Kidney glomerular epithelial cell (primary cell): ENCODE data around the gene DNPEP.
A peak's percentile ranks its signal among the peaks of the same experiment; 100 is the strongest.

ENCODE experiments used
- DNase-seq: peaks from one replicate; lab custom pipeline; 2025; lab: John Stamatoyannopoulos, UW

DNPEP gene

DNA sequence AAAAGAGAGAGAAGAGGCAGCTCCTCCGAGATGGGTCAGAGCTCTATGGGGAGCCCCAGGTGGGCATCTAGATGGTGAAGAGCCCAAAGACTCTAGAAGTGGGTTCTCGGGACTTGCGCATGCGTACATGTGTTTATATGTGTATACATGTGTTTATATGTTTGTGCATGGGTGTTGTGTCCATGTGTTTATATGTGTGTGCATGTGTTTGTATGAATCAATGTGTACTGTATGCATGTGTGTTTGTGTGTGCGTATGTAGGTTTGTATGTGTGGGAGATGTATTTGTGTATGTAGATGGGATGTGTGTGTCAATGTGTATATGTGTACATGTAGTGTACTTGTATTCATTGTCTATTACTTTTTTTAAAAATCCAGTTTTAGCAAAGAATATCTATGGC lies 25.6 kb downstream of the DNPEP start:
- no peak for DNase-seq

DNA sequence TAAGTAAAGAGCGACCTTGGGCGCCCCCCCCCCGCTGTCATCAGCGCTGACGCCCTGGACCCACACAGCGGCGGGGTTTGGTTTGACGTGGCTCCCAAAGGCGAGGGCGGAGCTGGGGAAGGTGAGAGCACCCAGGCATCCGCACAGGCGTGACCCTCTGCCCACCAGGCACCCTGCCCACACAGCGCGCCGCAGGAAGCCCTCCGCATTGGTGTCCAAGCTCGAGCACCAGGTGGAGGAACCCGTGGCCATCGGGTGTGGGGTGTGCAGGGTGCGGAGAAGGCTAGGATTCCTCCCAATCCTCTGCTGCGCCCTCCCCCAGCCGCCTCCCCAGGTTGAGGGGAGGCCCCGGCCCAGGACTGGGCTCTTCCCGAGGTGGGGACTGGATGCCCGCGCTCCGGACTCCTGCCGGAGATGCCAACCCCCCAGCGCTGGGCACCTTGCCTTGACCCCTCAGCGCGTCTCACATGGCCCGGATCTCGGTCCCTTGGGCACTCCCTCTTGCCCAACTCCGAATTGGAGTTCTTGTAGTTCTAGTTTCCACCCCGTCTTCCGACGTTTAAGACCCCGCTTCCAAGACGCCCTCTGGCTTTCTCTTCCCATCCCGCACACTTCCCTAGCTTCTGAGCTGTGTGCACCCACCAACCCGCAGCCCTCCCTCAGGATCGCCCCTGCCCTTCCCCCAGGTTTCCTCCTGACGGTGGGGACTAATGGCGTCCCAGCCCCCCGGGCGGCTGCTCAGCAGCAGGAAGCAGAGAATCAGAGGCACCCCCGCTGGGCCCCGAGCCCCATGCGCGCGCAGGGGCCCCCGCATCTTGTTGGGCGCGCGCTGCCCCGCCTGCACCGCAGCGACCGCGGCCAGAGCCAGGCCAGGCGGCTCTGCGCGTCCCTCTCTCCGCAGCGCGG lies 29.3 kb downstream of the DNPEP start:
- DNase-seq, result no peak

DNA sequence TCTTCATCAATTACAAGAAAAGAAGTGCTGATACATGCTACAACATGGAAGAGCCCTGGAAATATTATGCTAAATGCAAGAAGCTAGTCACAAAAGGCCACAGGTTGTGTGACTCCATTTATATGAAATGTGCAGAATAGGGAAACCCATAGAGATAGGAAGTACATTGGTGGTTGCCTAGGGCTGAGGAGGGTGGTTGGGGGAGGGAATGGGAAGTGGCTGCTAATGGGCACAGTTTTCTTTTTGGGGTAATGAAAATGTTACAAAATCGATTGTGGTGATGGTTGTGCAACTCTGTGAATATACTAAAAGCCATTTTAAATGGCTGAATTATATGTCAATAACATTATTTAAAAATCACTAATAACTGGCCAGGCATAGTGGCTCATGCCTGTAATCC lies 30.9 kb downstream of the DNPEP start:
- DNase-seq, result no peak

DNA sequence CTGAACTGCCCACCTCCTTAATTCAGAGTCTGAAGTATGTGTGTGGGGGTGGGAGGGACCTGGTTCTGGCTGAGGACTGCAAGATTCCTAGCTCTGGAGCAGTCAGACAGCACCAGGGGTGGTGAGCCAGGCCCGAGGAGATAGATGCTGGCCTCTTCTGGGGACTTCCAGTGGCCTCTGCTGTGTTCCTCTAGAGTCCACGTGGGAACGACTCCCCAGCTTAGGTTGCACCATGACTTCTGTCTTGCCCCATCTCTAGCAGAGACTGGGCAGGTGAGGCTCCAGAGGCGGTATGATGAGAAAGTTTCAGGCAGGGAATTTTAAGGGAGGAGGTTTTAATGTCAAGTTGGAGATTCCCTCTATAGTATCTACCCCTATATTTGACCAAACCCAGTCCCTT lies 33.1 kb downstream of the DNPEP start:
- DNase-seq, result no peak

DNA sequence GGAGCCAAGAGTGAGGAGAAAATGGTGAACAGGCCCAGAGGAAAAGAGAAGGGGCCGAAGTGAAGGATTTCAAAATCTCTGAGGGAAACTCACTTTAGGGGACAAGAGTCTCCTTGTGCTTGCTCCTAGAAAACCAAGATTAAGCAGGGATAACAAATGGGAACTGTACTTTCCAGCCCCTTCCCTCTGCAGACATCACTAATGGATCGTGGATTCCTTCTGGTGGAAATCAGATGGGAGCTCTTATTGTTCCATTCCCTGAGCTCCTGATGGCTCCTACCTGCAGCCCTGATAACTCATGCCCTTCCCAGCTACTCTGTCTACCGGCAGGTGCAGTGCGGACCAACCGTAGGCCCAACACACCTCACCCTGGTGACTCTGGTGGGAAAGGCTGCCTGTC lies 34.6 kb downstream of the DNPEP start:
- no peak for DNase-seq

DNA sequence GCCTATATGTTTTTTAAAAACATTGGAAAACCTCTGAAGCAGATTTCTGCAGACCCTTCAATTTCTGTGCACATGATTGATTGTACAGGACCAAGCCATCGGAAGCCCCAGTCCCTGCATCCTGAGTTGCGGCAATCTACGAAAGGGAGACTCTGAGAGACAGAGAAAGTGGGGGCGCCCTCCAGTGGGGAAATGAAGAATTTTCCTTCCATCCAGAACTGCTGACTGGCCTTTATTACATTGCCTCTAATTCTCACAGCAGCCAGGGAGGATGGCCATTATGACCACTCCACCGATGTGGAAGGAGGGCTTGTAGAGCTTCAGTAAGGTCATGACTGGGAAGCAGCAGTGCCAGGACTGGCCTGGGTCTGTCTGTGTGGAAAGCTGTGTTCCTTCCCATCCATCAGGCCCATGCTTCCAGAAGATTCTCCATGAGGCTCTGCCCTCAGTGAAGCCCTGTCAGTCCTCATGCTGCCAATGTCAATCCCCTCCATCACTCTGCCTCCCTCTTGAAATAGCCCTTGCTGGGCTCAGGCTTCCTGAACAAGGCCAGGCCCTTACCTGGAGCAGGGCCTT lies 35.2 kb downstream of the DNPEP start:
- DNase-seq, result peak; percentile 47

DNA sequence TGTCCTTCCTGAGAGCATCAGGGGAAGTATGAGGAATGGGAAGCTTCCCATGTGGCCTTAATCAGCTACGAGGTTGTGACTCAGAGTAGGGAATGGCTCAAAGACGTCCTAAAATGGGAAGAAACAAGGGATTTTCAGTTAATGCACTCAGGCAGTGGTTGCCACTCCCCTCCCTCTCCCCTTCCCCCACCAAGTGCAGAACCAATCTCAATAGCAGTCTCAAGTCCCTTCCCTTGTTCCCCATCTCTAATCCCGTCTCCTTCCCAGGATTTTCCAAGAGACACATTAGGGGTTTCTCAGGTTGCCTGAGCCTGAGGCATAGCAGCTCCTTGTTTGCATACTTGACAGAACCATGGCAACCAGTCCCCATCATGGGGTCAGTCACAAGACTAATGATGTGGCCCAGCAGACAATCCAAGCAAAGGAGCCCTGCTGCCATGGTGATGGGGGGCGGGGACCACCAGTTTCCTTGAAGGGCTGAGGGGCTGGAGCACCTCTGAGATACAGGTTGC lies 36.9 kb downstream of the DNPEP start:
- DNase-seq, result no peak

DNA sequence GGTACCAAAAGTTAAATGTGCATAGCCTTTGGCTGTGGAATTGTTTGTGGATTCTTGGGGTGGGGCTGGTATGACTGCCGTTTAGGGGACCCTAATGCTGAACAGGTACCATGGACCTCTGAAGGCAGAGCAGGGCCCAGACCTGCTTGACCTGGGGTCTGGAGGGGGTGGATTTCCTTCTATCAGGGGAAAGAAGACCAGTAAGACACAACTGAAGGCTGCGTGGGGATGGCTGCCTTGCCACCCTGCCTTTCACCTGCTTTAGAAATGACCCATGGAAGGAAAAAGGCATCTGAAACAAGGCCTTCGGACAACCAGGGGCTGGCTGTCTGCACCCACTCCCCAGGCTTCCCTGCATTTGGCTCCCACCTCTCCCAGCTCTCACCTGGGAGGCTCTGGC lies 37.5 kb downstream of the DNPEP start:
- no peak for DNase-seq

DNA sequence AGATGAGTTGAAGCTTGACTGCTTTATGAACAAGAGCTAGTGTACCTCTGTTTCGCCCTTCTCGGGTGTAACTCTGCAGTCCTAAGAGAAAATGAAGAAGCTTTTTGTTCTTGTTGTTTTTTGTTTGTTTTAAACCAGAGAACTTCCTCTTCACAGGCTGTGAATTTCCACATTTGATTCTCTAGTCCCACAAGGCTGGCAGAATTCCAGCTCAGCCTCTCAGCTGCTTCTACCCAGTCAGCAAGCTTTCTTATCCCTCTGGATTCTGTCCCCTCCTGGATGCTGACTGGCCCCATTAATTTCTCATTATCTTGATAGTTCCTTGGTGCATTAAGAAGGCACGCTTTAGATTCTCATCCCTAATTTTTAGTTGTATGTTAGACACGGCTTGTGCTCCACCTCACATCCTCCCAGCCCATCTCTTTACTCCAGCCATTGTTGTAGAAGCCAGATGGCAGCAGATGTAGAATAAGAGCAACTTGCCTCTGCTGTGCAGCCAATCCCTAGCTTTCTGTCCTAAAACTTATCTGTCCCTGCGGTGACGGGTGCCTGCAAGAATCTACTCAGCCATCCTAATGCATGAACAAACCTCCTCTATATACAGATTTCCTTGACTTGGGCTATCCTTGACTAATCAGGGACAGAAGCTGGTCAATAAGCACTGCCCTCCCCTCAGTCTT lies 42.8 kb downstream of the DNPEP start:
- DNase-seq, result peak; percentile 38

DNA sequence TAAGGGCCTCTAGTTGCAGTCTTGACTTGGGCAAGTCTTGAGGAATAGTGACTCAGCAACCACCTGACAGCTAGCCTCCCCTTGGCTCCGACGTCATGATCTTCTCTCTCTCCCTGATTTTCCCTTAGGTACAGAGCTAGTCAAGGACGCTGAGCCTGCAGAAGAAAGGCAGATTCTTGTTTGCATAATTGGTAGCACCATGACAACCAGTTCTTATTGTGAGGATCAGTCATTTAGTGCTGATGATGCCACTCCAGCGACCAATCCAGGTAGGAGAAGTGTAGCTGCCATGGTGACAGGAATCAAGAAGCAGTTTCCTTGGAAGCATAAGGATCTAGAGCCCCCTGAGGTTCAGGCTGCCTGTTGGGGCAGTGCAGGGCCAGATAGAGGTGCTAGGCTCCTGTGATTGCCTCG lies 52.3 kb downstream of the DNPEP start:
- DNase-seq, result no peak

DNA sequence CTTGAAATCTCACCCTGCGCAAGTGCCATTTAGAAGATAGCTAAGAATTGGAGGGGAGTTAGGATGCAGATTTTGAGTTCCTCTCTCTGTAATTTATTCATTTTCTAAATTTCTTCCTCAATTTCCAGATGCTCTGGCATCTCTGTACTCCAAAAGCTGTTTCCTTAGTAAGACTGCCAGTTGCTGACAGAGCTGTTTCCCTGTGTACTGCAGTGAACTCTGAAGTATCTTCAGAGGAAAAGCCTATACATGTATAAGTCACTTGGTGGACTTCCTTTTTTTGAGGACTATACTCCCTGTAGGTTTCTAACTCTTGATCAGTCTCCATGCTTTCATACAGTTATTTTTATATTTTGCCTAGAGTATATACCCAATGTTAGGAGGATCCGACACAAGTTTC lies 53.6 kb downstream of the DNPEP start:
- no peak for DNase-seq

DNA sequence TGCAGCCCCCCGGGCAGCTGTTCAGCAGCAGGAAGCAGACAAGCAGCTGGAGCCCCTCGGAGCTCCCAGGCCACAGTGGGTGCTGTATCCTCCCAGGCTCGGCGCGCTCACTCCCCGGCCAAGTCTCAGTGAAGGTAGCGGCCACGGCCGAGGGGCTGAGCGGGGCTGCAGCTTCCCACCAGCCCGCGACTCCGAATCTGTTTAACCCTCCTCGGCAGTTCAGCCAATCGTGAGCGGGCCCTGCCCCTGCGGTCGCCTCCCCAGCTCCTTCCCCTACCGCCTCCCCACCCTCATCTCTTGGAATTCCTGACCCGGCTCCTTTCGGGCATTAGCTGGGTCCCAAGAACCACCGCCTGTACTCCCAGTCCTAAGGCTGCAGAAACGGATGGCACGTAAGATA lies 55.2 kb downstream of the DNPEP start, which contains the start of gene RESP18:
Gene RESP18 (minus strand): TSS at position 203 of the 400 bp plus-strand sequence.
- DNase-seq, result no peak

DNA sequence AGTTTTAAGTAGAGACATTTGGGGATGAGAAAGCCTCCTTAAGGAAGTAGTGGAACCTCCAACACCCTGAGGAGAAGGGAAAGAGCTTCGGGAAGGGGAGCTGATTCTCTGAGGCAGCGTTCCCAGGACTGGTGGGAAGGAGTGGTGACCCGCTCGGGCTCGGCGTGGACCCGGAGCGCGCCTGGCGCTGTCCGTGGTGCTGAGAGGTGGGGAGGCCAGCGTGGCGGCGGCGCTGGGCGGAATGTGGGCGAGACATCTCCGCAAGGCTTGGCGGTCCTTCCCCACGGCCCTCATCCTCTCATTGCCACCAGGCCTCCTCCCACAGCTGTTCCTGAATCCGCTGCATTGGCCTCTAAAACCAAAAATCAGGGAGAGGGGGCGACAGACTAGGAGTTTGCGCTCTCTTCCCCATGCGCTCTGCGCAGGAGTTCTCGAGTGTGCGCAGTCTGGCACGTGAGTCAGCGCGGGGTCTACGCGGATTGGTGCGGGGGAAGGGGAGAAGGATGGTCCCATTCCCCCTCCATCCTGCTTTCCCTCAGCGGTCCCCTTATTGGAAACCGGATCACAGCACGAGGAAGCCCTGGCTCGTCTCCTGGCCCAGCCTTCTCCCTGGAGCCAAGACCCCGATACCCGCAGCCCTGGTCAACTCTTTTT lies 56.0 kb downstream of the DNPEP start:
- no peak for DNase-seq

DNA sequence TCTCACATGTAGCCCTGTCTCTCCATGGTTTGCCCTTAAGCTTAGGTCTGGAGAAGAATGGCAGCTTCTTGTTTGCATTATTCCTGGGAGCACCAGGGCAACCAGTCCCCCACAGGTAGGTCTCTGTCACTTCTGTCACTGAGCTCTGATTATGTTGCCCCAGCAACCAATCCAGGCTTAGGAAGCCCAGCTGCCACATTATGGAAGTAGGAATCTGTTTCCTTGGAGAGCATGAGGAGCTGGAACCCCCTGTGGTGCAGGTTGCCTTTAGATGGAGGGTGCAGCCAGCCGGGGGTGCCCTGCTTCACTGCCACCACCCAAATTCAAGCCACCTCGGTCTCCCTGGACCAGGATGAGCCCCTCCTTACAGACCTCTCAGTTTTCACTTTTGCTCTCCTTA lies 60.0 kb downstream of the DNPEP start:
- DNase-seq, result no peak

DNA sequence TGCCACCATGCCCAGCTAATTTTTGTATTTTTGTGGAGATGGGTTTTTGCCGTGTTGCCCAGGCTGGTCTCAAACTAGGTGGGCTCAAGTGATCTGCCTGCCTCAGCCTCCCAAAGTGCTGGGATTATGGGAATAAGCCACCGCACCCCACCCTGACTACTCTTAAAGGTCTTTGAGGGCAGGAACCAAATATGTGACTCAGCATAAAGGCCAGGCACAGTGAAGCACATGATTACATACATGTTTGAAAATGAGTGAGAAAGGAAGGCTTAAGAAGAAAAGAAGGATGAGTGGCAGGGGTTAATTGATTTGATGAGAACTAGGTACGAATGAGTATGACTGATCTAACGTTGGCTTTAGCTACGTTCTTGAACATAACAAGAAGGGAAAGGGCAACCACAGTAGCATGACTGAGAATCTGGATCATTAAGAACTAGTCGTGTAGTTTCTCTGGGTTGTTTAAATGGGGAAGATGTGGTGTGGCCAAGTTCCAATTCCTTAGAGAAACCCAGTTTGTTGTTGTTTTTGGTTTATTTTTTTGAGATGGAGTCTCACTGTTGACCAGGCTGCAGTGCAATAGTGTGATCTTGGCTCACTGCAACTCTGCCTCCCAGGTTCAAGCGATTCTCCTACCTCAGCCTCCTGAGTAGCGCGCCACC lies 61.9 kb downstream of the DNPEP start:
- no peak for DNase-seq

DNA sequence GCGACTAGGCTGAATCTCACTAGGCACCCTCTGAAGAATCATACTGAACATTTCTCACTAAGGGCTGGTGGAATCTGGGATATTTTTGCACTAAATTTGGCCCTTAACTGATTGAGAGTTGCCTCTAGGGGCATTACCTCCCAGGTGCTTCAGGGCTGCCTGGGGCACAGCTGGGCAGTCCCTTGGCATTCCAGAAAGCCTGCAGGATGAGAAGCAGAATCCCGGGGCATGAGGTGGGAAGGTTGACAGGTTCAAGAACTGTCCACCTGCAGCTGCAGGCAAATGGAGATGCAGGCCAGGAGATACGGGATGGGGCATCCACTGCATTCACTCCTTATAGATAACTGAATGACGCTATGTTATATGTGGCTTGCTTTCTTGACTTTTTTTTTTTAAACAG lies 62.6 kb downstream of the DNPEP start:
- DNase-seq, result no peak

DNA sequence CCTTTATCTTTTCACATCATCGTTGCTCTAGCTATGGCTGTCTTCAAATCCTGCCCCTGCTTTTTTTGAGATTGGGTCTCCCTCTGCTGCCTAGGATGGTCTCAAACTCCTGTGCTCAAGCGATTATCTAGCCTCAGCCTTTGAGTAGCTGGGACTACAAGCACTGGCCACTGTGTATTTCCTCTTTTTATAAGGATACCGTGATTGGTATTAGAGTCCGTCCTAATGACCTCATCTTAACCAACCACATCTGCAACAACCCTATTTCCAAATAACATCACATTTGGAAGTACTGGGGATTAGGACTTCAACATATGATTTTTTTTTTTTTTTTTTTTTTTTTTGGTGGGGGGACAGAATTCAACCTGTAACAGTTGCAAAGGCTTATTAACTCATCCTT lies 64.3 kb downstream of the DNPEP start:
- no peak for DNase-seq
